ENCODE results near the gene MTG2.
A peak's percentile ranks its signal among the peaks of the same experiment; 100 is the strongest.

Gene MTG2, protein sequence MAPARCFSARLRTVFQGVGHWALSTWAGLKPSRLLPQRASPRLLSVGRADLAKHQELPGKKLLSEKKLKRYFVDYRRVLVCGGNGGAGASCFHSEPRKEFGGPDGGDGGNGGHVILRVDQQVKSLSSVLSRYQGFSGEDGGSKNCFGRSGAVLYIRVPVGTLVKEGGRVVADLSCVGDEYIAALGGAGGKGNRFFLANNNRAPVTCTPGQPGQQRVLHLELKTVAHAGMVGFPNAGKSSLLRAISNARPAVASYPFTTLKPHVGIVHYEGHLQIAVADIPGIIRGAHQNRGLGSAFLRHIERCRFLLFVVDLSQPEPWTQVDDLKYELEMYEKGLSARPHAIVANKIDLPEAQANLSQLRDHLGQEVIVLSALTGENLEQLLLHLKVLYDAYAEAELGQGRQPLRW

DNA sequence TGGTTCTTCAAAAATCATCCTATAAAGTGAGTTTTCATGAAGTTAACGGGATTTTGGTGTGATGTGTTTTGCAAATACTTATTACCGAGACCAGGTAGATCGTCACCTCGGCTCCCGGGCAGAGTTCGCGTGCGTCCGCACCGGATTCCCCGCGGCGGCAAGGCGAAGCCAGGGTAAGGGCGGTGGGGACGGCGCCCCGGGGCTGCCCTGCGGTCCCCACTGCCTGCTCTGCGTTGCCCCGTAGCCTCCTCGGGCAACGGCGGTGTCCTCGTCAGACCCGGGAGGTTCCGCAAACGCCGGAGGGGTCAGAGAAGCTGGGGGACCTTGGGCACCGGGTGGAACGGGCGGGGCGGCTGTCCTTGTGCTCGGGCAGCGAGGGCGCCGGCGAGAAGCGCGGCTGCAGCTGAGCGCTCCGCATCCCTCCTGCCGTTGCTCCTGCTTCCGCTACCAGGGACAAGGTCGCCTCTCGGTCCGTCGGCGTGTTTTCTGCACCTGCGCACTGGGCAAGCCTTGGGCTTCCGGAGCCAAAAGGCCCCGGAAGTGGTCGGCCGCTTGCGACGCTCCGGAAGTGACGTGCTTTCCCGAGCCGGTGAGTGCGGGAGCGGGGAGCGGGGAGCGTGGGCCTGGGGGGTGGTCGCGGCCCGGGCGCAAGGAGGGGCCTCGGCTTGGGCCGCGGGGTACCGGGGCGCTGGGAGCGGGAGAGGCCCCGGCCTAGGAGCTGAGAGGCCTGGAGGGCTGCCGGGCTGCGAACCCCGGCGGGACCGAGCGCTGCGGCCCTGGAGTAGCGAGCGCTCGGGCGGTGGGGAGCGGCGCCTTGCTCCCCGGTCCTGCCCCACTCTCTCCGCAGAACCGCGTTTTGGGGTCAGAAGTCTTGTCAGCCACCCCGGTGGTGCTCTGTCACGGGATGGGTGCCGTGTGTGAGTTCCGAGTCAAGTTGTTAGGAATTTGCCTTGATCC, at the start of gene MTG2:
Gene MTG2, plus strand, starts transcription at position 560 of the 957 bp plus-strand sequence. CDS start 10,393 bp downstream, outside the sequence.
- peak; percentile 71 to 86 (median 83) for DNase-seq

DNA sequence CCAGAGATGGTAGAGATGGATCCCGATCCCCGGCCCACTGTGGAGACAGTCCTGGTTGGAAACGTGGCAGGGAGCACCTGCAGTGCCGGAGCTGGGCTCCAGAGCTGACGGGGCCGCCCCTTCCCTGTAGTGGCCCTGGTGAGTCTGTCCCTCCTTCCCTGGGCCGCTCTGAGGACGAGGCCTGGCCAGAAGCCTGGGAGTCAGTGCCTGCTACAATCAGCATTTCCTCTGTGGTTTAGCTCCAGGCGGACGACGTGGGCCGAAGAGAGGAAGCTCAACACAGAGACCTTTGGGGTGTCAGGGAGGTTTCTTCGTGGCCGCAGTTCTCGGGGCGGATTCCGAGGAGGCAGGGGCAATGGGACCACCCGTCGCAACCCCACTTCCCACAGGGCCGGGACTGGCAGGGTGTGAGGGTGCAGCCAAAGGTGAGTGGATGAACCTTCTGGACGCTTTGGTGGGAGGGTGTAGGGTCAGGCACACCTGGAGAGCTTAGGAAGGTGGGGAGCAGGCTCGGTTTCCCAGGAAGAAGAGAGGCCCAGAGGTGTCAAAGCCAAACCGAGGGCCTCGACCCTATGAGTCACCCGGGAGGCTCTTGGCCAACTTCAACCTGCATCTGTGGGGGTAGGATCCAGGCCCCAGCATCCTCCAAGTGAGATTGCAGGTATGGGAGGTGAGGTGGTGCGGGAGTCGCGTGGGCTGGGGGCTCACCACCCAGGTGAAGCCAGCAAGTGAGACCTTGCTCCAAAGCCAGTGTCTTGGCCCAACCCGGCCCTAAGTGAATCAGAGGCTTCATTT, 49.6 kb upstream of the MTG2 start:
- no peak for DNase-seq

DNA sequence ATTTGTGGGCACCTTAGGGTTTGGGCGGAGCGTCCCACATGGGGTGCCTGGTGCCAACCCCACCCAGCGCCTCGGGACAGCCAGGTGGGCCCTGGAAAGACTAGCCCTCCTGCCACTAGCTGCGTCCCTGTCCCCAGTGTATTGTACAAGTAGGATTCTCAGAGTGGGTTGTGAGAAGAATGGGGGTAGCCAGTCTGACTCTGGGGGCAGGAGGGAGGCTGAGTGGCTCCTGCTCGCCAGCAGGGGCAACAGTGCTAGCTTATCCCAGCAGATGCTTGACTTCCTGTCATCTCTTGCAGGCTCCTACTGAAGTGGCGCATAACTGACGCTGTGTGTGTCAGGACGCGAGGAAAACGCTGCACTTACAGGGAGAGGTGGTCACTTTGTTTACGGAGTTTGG, 49.0 kb upstream of the MTG2 start:
- DNase-seq = no peak

DNA sequence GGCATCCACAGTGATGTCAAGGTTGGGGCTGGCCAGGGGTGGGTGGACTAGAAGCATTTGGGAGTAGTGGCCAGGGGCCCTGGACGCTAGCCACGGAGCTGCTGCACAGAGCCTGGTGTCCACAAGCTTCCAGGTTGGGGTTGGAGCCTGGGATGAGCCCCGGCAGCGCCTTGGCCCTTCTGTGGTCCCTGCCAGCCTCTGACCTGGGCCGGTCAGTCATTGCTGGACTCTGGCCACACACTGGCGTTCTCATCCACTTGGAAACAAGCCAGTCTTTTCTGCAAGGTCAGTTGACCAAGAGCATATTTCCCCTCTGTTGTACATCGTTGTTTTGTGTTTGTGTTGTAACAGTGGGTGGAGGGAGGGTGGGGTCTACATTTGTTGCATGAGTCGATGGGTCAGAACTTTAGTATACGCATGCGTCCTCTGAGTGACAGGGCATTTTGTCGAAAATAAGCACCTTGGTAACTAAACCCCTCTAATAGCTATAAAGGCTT, 48.0 kb upstream of the MTG2 start:
- DNase-seq = no peak

DNA sequence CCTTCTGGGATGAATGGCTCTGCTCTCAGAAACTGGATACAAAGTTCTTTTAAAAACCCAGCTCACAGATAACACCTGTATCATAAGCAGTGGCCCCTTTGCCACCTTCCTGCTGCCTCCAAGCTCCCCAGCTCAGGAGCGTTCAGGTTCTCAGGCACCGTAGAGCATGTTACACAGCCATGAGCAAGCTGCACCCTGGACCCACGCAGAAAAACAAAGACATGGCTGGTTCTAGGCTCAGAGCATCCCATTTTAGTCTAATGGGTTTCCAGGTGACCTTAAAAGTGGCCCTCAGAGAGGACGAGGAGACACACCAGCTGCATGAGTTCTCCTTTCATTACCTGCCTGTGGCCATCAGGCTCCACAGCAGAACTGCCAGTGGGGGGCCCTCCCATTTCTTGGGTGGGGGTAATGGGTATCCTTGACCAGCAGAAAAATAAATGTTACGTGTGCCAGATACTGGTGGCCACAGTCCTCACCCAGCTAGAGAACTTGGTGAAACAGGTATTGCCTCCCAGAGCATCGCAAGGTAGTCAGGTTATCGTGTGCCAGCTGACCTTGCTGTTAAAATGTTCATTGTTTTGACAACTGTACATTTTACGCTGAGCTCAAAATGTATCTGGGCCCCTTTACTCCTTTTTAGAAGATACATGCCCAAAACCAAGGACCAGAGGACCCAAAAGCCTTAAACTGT, 47.1 kb upstream of the MTG2 start:
- DNase-seq = no peak

DNA sequence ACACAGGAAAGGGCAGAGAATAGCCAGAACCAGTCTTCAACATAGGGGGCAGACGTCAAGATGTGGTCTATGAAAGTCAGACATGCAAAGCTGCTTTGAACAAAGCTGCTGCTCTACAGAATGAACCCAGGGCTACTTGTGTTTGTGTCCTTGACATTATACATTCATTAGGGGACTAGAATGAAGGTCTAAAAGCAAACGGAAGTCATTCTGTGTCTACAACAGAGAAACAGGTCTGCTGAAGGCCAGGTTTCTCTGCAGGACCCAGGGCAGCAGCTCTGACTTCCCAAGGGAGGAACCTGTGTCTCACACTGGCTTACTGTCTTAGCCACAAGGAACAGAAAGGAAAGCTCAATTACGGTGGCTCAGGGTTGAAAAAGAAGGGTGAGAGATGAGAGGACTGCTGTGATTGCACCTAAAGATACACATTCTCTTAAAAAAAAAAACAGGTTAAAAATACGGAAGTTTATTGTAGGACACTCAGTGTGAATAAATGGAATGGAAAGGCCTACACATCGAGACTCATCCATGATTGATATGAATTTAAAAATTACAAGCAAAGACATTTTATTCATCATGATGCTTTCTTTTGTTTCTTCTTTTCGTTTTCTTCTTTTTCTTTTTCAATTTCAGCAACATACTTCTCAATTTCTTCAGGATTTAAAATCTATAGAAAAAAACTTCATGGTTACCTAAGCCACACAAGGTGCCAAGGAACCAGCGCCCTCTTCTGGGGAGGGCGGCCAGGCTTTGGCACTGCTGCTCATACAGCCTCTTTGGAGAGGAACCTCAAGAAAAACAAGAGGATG, 46.3 kb upstream of the MTG2 start:
- peak in 3 of 4 experiments; percentile 33 to 73 (median 63) for DNase-seq

DNA sequence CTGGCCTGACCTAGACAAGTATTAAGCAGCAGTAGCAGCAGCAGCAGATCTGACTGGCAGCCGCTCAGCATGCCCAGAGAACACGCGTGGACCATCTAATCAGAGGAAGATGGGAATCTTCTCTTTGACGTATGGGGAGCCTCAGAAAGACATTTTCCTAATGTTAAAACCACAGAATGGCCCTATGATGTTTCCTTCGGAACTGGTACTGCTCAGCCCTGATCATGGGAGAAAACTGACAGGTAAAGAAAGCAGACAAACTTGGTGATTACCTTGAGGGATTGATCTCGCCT, 45.8 kb upstream of the MTG2 start:
- no peak for DNase-seq

DNA sequence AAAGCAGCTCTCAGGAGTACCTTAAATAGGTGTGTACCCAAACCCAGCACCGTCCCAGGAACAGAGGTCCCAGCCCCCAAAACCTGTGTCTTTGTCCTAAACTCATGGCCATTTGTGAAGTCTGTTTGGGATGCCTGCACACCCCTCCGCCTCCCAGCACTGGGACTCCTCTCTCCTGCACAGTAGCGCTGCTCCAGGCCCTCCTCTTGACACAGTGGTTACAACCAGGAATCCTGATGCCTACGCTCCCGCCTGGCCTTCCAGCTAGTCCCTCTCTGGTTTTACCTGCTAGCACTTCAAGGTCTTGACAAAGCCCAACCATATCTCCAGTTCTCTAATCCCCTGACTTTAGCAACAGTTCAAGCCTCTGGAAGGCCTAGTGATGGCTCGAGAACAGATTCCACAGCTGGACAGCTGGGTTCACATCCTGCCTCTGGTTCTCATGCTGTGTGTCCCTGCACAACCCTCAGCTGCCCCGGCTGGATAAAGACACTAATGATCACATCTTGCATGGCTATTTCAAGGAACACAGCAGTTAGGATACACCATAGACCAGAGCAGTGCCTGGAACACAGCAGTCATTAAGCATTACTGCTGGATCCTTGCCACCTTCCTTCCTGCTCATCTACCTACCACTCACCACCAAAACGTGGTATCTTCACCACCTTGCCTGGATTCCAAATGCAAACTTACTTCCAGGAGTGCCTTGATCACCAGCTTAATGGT, 45.2 kb upstream of the MTG2 start:
- no peak for DNase-seq

DNA sequence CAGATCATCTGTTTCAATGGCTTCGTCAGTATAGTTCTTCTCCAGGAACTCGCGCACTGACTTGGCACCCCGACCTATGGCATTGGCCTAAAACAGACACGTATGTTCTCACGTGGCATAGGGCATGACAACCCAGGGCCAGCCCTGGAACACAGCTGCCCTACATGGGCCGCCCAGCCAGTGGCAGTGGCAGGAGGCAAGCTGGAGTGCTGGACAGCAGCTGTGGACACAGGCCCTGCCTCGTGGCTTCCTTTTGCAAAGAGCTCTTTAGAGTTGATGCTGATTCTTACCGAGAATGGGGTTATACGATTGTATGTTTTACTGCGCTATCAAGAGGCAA, 44.7 kb upstream of the MTG2 start:
- no peak for DNase-seq

DNA sequence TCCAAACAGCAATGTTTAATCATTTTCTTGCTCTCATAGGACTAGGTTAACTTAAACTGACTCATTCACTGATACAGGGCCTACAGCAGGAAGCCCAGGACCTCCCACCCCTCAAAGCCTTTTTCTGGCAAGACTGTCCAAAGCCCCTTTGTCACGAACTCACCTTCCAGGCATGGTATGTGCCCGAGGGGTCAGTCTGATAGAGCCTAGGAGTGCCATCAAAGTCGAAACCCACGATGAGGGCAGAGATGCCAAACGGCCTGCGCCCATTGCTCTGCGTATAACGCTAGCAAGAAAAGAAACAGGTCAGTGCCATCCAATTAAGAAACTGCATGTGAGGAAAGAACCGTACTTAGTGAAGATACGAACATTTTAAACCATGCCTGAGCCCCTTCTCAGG, 43.9 kb upstream of the MTG2 start:
- no peak for DNase-seq

DNA sequence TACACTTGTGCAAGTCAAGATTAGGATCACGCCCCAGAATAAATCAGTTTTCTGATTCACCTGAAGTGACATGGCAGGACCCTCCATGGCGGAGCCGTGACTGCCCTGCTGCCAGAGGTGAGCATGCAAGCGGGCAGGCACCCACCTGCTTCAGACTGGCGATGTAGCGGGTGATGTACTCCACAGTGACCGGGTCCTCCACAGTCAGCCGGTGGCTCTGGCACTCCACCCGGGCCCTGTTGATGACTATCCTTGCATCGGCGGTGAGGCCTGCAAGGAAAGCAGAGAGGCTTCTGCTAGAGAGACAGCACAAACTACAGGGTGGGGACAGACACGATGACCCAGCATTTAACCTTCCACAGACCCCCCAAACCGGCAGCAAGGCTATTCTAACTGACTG, 43.2 kb upstream of the MTG2 start:
- no peak for DNase-seq

DNA sequence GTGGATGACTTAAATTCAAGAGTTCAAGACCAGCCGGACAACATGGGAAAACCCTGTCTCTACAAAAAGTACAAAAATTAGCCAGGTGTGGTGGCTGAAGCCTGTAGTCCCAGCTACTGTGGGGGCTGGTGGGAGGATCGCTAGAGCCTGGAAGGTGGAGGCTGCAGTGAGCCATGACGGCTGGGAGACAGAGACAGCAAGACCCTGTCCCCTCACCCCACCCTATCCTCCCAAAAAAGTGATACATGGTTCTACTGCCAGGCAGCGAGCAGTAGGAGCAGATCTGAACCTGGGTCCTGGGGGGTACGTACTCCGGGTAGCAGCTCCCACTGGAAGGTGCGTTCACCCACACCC, 41.8 kb upstream of the MTG2 start:
- no peak for DNase-seq

DNA sequence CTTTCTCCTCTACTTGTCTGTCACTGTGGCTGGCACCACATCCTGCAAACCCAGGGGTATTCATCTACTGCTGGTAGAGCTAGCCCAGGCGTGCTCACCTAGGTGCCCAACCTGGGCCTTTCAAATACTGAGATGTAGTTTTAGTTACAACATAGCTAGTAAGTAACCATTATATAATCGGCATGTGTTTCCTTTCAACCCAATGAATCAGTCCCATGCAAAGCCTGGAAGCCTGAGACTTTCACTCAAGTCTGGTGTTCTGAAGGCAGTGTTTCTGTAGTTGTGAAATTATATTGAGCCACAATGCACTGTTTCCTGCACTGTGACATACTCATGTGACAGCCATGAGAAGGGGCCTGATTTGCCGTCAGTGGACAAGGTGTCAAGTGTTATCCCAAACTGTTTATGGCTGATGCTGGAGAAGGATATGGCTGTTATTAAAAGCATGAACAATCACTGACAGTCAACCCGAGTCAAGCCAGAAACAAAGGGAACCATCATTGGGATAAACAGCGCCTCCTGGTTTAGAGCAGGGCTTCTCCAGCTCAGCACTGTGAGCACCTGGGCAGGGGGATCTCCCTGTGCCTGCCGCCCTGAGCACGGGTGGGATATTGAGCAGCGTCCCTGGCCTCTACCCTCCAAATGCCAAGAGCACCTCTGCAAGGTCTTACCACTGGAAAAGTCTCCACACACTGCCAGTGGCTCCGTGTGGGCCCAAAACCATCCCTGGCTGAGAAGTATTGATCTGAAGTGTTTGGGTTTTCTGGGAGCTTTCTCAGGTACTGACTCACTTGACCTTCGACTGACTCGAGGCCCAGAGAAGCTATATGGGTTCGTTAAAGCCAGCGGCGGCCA, 41.2 kb upstream of the MTG2 start:
- DNase-seq = peak in 1 of 4 experiments; percentile 14

DNA sequence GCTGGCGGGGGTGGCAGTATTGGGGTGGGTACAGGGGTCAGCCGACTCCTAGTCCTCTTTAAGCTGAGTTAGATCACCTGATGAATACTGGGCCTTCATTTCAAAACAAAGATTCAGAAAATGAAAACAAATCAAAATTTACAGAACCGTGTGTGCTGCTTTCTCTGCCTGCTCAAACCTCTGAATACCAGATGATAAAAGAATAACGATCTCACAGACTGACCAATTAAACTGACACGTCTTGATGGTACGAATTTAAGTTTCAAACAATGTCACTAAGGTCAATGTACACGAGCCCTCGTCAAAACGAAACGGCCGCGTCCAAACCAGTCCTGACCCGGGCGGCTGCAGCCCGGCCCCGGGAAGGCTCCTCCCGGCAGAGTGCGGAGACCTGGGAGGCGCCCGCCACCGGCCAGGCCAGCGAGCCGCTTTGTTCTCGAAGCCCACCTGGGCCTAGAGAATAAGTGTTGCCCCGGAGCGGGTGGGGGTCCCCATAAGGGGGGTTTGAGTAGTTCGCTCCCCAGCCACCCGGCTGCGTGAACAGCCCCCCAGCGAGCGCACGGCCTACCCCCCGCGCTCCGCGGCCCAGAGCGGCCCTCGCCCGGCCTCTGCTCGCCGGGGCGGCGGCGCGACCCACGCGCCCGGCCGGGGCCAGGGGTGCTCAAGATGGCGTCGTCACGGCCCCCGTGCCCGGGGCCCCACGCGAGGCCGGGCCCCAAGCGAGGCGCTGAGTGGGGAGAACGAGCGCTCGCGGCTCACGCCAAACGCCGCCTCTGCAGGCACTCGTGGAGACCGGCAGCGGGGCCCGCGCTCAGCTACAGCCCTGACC, 40.4 kb upstream of the MTG2 start:
- DNase-seq = no peak

DNA sequence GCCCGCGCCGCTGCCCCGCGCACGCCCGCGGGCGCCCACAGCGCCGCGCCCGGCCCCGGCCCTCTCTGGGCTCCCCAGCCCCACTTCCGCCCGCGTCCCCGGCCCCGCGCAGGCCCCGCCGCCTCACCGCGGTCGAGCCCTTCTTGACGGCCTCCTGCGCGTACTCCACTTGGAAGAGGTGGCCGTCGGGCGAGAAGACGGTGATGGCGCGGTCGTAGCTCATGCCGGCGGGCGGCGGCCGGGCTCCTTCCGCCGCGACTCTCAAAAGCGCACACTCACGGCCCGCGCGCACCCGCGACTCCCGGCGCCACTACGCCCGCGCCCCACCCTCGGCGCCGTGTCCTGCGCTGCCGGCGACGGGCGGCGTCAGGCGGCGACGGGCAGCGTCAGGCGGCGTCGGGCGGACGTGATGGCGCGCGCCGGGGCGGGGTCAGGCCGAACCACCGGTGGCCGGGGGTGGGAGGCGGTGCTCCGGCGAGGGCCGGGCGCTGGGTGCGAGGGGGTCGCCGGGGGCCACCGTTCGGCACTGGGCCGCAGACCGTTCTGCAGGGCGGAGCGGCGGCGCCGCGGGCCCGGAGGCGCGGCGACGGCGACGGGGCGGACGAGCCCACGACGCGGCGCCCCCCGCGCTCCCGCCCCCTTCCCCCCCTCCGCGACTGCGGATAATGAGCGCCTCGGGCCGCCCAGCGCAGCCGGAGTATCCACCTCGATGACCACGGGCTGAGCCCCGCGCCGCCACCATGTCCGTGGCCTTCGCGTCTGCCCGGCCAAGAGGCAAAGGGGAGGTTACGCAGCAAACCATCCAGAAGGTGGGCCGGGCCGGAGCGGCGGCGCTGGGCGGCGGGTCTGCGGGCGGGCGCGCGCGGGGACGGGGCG, 39.5 kb upstream of the MTG2 start, which contains the start of the genes PSMA7 and SS18L1:
Gene PSMA7, minus strand, starts transcription at position 314 of the 876 bp plus-strand sequence. Its CDS starts 91 bp downstream, at position 223.
Gene SS18L1, plus strand, starts transcription at position 689 of the 876 bp plus-strand sequence. Its CDS starts 52 bp downstream, at position 741.
- peak; percentile 47 to 85 (median 65) for DNase-seq

DNA sequence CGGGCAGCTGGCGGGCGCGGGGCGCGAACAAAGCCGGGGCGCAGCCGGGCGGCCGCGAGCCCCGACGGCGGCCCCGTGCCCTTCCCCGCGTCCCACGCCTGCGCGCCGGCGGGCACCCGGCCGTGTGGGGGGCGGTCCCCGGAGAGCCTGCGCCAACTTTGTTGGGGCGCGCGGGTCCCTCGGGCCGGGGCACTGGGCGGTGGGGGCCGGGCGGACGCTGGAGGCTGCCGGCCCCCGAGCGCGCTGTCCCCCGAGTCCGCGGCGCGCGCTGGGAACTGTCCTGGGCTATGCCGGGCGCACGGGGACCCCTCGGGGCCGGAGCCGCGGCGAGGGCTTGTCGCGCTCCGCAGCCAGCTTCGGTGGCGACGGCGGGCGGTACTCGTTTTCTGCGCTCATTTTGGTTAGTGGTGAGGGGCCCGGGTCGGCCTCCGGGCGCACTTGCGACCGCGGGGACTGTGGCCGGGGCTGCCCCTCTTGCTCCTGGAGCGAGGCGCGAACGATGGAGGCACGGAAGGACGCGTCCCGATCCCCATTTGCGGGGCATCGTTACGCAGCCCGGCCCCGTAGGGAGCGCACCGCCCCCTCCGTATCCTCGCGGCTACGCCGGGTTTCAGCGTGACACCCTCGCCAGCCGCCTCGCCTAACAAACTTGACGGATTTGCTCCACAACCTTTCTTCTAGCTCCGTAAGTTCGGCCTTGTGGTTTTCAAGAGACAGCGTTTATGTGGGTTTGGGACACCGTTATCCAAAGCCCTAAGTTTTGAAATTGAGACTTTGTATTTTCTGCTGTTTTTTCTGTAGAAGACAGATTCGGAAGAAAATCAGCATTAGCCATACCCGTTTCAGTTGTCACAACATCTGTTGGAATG, 38.6 kb upstream of the MTG2 start:
- peak in 3 of 4 experiments; percentile 13 to 43 (median 35) for DNase-seq

DNA sequence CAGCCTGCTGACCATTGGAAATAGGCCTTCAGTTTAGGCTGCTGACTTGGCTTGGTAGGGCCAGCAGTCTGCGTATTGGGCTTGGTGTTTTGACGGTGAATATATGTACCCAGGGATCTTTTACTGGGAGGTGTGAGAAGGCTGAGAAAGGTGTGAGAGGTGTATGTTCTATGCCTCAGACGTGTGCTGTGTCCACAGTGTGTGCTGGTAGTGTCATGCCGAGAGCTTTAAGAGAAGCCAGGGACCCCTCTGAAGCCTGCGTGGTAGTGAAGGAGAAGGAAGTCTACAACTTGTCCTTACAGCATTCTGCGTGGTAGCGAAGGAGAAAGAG, 37.2 kb upstream of the MTG2 start:
- no peak for DNase-seq

Data from activated naive CD4-positive, alpha-beta T cell (primary cell).